Heart left ventricle (tissue), 13 donors: ENCODE results near the gene ATP2A1.

Experiments
- CTCF ChIP-seq, 12 donors: fragments of 200-600 bp; sonication (generic) in 4 of 12; IDR thresholded peaks; one replicate each; pipeline versions ENCODE4 v1.5.0 to v1.8.0; 2018 to 2022; ENCODE audit warnings: antibody characterized with exemption in 12 of 12, mild to moderate bottlenecking in 5 of 12
- POLR2A ChIP-seq, 2 donors: fragments of 450-650 bp; IDR thresholded peaks; one replicate each; pipeline ENCODE4 v1.6.1; 2017; ENCODE audit warnings: antibody characterized with exemption in 2 of 2, mild to moderate bottlenecking in 2 of 2, moderate library complexity in 2 of 2
- donor health status: ischemic (EF 13 %, LVEDD 7.1; RV severe dilation, severe dysfunction).
- donor health status: DM: no; HTN: yes; CAD: no.
- donor health status: DM: no; HTN: no; CAD: no.
- donor health status: ischemic (EF 25% LVEDD 6.9; RV normal size, moderate dysfunction).
- donor health status: ischemic (EF 25% LVEDD 5.7; RV mildly dilated, moderate dysfunction).
- donor health status: ischemic (EF 35%, LVEDD 5.7; RV mildly dilated, moderate dysfunction).
- donor health status: nonischemic (EF 11% LVEDD 7.7; RV severe dilation, severe dysfunction).
- donor health status: DM: yes; HTN: yes; CAD: no.
- donor health status: PGD.
- donor health status: ischemic (EF 29% LVEDD 5.4; RV normal size, mild dysfunction).
- donor health status: nonischemic (EF 23%, LVEDD 6.1; RV moderate dilation, normal function).

- TF ChIP-seq POLR2A (IDR thresholded peaks at IDR 0.05) (no peak), CTCF (IDR thresholded peaks at IDR 0.05) (no peak)
Observed at GRCh38 chr16:28902909-28903308, 24.6 kb downstream of the ATP2A1 start.
